ENCODE results near the gene ZDHHC3.
"Not testable (repeated sequence)": the region's sequence is repeated elsewhere in the genome, so short reads cannot be mapped to it uniquely, and the experiment has no call there.

The ZDHHC3 gene

GRCh38 chr3:44995142-44995770, 19.3 kb upstream of the ZDHHC3 start:
- DNase-seq (ENCODE audit: low read depth) = no peak

- no peak for DNase-seq (ENCODE audit: low read depth)
Observed at GRCh38 chr3:44993471-44994205, 17.7 kb upstream of the ZDHHC3 start.

- no peak for DNase-seq (ENCODE audit: low read depth)
Observed at GRCh38 chr3:44992555-44993470, 16.8 kb upstream of the ZDHHC3 start.

GRCh38 chr3:44991326-44991725, 15.4 kb upstream of the ZDHHC3 start:
- DNase-seq (ENCODE audit: low read depth) = no peak

GRCh38 chr3:44989636-44990373, 13.8 kb upstream of the ZDHHC3 start:
- no peak for DNase-seq (ENCODE audit: low read depth)

GRCh38 chr3:44989141-44989540, 13.2 kb upstream of the ZDHHC3 start:
- DNase-seq (ENCODE audit: low read depth) = no peak

- DNase-seq (ENCODE audit: low read depth) = no peak
Observed at GRCh38 chr3:44988073-44988472, 12.1 kb upstream of the ZDHHC3 start.

GRCh38 chr3:44987332-44987731, 11.4 kb upstream of the ZDHHC3 start:
- no peak for DNase-seq (ENCODE audit: low read depth)

- DNase-seq (ENCODE audit: low read depth) = not testable (repeated sequence)
Observed at GRCh38 chr3:44986330-44986729, 10.4 kb upstream of the ZDHHC3 start.

- no peak for DNase-seq (ENCODE audit: low read depth)
Observed at GRCh38 chr3:44984335-44984734, 8.4 kb upstream of the ZDHHC3 start.

- DNase-seq (ENCODE audit: low read depth) = no peak
Observed at GRCh38 chr3:44983484-44983941, 7.5 kb upstream of the ZDHHC3 start.

- DNase-seq (ENCODE audit: low read depth) = no peak
Observed at GRCh38 chr3:44982817-44983216, 6.8 kb upstream of the ZDHHC3 start.

- no peak for DNase-seq (ENCODE audit: low read depth)
Observed at GRCh38 chr3:44981751-44982150, 5.8 kb upstream of the ZDHHC3 start.

- no peak for DNase-seq (ENCODE audit: low read depth)
Observed at GRCh38 chr3:44981220-44981619, 5.2 kb upstream of the ZDHHC3 start.

GRCh38 chr3:44974416-44974815, 1.6 kb downstream of the ZDHHC3 start:
- no peak for DNase-seq (ENCODE audit: low read depth)

- DNase-seq (ENCODE audit: low read depth) = no peak
Observed at GRCh38 chr3:44970926-44971490, 5.0 kb downstream of the ZDHHC3 start.

GRCh38 chr3:44969828-44970179, 6.2 kb downstream of the ZDHHC3 start:
- DNase-seq (ENCODE audit: low read depth) = no peak

GRCh38 chr3:44969154-44969827, 6.7 kb downstream of the ZDHHC3 start:
- DNase-seq (ENCODE audit: low read depth) = no peak

GRCh38 chr3:44968447-44968858, 7.5 kb downstream of the ZDHHC3 start:
- no peak for DNase-seq (ENCODE audit: low read depth)

GRCh38 chr3:44966795-44967278, 9.1 kb downstream of the ZDHHC3 start:
- DNase-seq (ENCODE audit: low read depth) = no peak

GRCh38 chr3:44965165-44965564, 10.8 kb downstream of the ZDHHC3 start:
- no peak for DNase-seq (ENCODE audit: low read depth)
